SK-N-MC (cell line): ENCODE results near the gene KLF13.

Experiments used
- DNase-seq: peaks from one replicate; pipeline ENCODE4 v3.0.0-alpha.2; 2011; ENCODE audit warnings: low read depth, low spot score
- H3K27ac ChIP-seq: fragments of 200-600 bp; sonication (generic); 2 replicates; pipeline ENCODE4 v1.5.1; 2016; ENCODE audit warnings: mixed run types
- H3K36me3 ChIP-seq: fragments of 200-600 bp; sonication (generic); 2 replicates; pipeline ENCODE4 v1.6.1; 2017; ENCODE audit warnings: antibody characterized with exemption, low read length, mixed read lengths; ENCODE audit not compliant: insufficient read depth
- H3K4me3 ChIP-seq: fragments of 200-600 bp; sonication (generic); 2 replicates; pipeline ENCODE4 v1.5.1; 2016
- H3K9ac ChIP-seq: fragments of 200-600 bp; sonication (generic); 2 replicates; pipeline ENCODE4 v1.8.0; 2017; ENCODE audit warnings: mixed run types, mixed read lengths; ENCODE audit not compliant: insufficient read length
- H3K9me3 ChIP-seq: fragments of 200-600 bp; sonication (generic); 2 replicates; pipeline ENCODE4 v1.6.1; 2017; ENCODE audit warnings: low read depth, mild to moderate bottlenecking, antibody characterized with exemption, low read length, moderate library complexity, mixed read lengths
- EZH2 ChIP-seq: fragments of 200-600 bp; sonication (generic); IDR thresholded peaks from one replicate; pipeline ENCODE4 v1.6.1; 2017; ENCODE audit warnings: antibody characterized with exemption
- FOXP2 ChIP-seq: optimal IDR thresholded peaks from 2 replicates; pipeline ENCODE3; 2011; ENCODE audit warnings: mild to moderate bottlenecking, moderate library complexity; ENCODE audit not compliant: insufficient read depth; ENCODE audit errors: extremely low read length, control extremely low read depth
- POLR2AphosphoS5 ChIP-seq: IDR thresholded peaks from 2 replicates; pipeline ENCODE4 v1.6.1; 2012; ENCODE audit warnings: mild to moderate bottlenecking, low read depth, low read length, borderline replicate concordance

The KLF13 gene

DNA sequence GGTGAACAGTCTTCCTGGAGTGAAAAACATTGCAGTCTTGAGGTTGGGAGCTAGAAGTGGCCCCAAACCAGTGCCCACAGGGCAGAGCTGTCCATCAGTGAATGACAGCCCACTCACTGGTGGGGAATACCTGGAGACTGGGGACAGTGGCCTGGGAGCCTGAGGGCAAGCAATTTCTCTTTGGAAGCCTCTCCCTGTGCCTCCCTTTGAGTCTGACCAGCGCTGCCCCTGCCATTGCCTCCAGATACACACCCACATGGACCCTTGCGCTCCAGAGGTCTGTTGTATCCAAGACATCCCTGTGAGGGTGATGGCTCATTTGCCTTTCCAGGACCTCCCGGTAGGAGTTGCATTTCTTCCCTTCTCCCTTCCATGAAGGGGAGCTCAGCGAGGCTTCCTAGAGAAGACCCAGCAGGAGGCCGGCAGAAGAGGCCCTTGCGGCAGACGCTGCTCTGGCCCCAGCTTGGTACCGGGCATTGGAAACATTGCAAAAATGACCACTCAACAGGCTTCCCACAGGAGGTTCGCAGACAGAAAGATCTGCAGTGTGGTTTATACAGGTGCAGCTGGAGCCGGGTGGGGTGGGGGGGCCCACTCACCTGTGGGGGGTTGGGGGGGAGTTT lies 38.5 kb downstream of the KLF13 start:
- no peak for DNase-seq
- H3K36me3 ChIP-seq = no peaks in the 10 kb centered on the region
- H3K4me3 ChIP-seq = peak overlapping the region; percentile 4; the same call in 1 of the 2 replicates
- TF ChIP-seq FOXP2 = no peak
- no peak for TF ChIP-seq EZH2
- TF ChIP-seq POLR2AphosphoS5 = no peak
- H3K27ac ChIP-seq = peak overlapping the region; percentile 15
- no peaks in the 10 kb centered on the region; the same call in 1 of the 2 replicates for H3K9me3 ChIP-seq
- H3K9ac ChIP-seq = peak overlapping the region; percentile 61

DNA sequence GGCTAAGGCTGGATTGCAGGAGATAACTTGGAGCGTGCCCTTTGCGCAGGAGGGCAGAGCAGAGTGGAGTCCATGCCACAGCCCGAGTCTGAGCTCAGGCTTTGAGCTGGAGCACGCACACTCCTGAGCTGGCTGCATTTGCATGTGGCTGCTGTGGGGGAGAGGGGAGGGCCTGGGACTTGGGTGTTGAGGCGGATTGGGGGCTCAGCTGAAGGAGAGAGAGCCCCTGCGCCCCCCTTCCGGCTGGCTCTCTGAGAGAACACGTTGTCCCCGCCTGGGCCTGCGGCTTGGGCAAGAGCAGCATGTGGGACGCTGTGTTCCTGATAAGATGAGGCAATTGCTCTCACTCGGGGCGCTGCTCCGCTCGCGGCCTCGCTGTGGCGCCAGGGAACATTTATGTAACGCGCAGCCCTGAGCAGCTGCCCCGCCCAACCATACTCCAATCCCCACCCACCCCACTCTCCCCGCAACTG lies 39.1 kb downstream of the KLF13 start:
- peak overlapping the region; percentile 63 for H3K27ac ChIP-seq
- DNase-seq = peak; percentile 35
- H3K4me3 ChIP-seq = peak overlapping the region; percentile 74
- TF ChIP-seq EZH2 = no peak
- TF ChIP-seq POLR2AphosphoS5 = peak; percentile 20; the same call in 1 of the 2 replicates
- peak; percentile 25 for TF ChIP-seq FOXP2
- H3K9ac ChIP-seq = peak overlapping the region; percentile 61
- H3K36me3 ChIP-seq = no peaks in the 10 kb centered on the region
- no peaks in the 10 kb centered on the region; the same call in 1 of the 2 replicates for H3K9me3 ChIP-seq

DNA sequence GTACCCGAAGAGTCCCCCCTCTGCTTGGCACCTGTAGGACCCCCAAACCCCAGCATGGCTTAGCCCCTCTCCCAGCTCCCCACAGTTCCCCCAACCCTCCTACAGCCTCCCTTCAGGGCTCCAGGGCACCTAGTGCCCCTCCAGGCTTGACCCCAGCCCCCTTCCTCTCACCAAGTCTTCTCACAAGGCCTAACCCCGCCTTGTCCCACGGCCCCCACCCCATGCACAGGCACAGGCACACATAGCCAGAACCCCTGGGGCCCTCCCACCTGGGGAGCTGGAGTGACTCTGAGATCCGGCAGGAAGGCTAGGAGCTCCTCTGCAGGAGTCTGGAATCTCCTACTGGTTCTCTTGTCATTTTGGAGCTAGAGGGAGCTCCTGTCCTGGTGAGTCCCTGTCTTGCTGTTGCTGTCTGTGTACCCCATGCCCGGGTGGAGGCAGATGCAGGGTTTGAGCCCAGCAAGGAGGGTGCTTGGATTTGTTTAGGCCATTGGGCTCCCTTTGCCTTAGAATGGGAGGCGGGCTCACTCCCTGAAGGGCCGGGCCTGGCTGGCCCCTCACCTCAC lies 39.6 kb downstream of the KLF13 start:
- peak overlapping the region; percentile 74 for H3K4me3 ChIP-seq
- TF ChIP-seq POLR2AphosphoS5 (no peak), FOXP2 (no peak), EZH2 (no peak)
- no peaks in the 10 kb centered on the region; the same call in 1 of the 2 replicates for H3K9me3 ChIP-seq
- H3K9ac ChIP-seq = peak overlapping the region; percentile 44
- DNase-seq = no peak
- peak overlapping the region; percentile 72 for H3K27ac ChIP-seq
- H3K36me3 ChIP-seq = no peaks in the 10 kb centered on the region

DNA sequence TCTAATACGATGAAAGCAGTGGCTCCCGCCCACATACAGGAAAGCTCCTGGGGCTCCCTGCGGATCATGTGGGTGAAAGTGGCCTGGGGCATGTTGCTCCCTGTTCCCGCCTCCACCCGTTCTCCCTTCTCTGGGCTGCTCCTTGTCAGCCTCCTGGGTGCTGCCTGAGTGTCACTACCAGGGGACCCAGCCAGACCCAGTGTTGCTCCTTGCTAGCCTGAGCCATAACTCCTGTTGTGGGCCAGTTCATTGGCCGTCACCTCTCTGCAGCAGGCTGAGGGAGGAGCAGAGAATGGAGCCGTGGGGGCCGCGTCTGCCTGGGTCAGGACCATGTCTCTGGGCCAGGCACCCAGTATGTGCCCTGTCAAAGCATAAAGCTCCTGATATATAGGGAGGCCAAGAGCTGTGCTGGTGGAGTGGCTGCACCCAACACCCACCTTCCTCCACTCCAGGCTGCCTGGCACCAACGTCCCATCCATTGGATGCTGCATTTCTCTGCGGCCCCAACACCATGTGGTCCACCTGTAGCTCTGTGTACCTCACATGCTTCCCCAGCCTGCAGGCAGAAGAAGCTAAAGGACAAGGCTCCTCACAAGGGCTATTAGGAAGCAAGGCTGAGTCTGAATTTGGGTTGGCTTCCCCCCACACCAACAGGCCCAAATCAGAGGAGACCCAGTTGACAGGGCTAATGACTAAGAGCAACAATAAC lies 40.5 kb downstream of the KLF13 start:
- no peaks in the 10 kb centered on the region; the same call in 1 of the 2 replicates for H3K9me3 ChIP-seq
- no peak for DNase-seq
- H3K4me3 ChIP-seq = peak overlapping the region; percentile 74
- H3K36me3 ChIP-seq = no peaks in the 10 kb centered on the region
- H3K27ac ChIP-seq = peak overlapping the region; percentile 72; the same call in 1 of the 2 replicates
- TF ChIP-seq FOXP2 = no peak
- no peak for TF ChIP-seq EZH2
- peak; percentile 40 for TF ChIP-seq POLR2AphosphoS5
- H3K9ac ChIP-seq = no peak overlapping the region

DNA sequence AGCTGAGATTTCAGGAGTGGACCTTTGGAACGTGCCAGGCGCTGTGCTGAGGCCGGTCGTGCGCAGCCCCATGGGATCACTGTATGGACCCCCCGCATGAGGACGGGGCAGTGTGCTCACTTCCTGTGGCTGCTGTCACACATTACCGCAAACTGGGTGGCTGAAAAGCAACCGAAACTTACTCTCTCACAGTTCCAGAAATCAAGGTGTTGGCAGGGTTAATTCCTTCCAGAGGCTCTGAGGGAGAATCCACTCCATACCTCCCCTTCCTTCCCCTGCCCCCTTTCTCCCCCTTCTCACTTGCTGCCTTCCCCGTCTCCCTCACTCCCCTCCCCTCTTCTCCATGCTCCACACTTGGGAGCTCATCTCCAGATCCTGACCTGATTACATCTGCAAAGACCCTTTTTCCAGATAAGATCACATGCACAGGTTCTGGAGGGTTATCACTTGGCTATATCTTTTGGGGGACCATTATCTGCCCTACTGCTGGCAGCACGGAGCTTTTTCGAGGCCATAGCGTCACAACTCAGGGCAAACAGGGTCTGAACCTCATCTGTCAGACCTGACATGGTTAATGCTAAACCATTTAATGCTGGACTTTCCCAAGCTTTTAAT lies 41.2 kb downstream of the KLF13 start:
- H3K36me3 ChIP-seq = no peaks in the 10 kb centered on the region
- H3K9ac ChIP-seq = no peak overlapping the region
- H3K9me3 ChIP-seq = no peaks in the 10 kb centered on the region; the same call in 1 of the 2 replicates
- no peak for DNase-seq
- H3K4me3 ChIP-seq = no peak overlapping the region
- no peak overlapping the region for H3K27ac ChIP-seq
- TF ChIP-seq POLR2AphosphoS5 (no peak), EZH2 (no peak), FOXP2 (no peak)

DNA sequence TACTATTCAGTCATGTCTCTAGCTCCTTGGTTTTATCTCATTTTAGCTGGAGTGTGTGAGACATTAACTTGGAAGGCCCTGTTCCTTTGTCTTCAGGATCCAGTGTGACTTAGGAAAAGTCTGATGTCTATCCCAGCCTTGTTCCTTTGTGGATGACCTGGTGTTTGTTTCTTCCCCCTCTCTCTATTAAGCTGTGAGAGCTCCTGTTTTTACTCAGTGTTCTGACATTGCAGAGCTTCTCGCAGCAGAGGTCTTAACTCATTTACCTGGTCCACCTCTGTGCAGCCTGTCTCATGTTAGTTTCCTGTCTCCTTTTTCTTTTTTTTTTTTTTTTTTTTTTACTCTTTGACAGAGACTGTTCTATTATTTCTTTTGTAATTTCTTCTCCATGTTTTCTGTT lies 43.1 kb downstream of the KLF13 start:
- no peak for TF ChIP-seq POLR2AphosphoS5
- no peak for TF ChIP-seq FOXP2
- TF ChIP-seq EZH2 = no peak
- Histone ChIP-seq H3K27ac (no peak overlapping the region), H3K4me3 (no peak overlapping the region), H3K9me3 (no peaks in the 10 kb centered on the region; the same call in 1 of the 2 replicates), H3K36me3 (no peaks in the 10 kb centered on the region), H3K9ac (no peak overlapping the region)
- DNase-seq = no peak

DNA sequence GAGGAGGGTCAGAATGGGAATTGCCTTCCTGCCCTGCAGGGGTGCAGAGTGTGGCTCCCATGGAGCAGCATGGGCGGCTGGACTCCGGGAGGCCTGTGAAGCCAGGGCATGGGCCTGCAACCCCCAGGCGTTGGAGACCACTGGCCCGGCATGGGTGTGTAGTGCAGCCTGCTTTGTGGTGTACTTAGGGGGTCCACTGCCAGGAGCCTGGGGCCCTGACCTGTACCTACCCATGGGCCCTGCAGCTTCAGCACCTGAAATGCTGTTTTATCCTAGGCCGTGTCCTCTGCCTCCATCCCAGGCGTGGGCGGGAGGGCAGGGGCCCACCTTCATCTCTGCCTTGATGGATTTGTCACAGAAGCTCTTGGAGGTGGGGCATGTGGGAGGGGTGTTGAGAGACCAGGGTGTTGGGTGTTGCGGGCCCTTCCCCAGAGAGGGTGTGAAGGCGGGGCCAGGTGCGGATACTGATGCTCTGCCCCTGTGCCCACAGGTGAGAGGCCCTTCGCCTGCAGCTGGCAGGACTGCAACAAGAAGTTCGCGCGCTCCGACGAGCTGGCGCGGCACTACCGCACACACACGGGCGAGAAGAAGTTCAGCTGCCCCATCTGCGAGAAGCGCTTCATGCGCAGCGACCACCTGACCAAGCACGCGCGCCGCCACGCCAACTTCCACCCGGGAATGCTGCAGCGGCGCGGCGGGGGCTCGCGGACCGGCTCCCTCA lies 45.0 kb downstream of the KLF13 start:
- Histone ChIP-seq H3K36me3 (no peaks in the 10 kb centered on the region), H3K9me3 (no peaks in the 10 kb centered on the region; the same call in 1 of the 2 replicates), H3K9ac (no peak overlapping the region), H3K4me3 (no peak overlapping the region), H3K27ac (no peak overlapping the region)
- TF ChIP-seq EZH2 = no peak
- TF ChIP-seq FOXP2 = no peak
- TF ChIP-seq POLR2AphosphoS5 = no peak
- no peak for DNase-seq
